Lower lobe of right lung (tissue), 2 donors: Measurements from ENCODE around the gene APOBEC3B. TPM values are rescaled to one million over a fixed set of nuclear protein-coding genes. Genes with fewer than 3 reads are reported as not detected.

Experiments used
- ATAC-seq, 2 donors: fragments of 200-7000 bp; cut with Tn5 transposase; one replicate each; pipeline ENCODE4 v1.9.1; 2020 to 2022; ENCODE audit warnings: mild to moderate bottlenecking in 2 of 2, moderate library complexity in 2 of 2
- DNase-seq: peaks from one replicate; pipeline ENCODE4 v3.0.0-alpha.2; 2020
- H3K27ac ChIP-seq: fragments of 200-600 bp; one replicate; pipeline ENCODE4 v1.8.0; 2022
- H3K27me3 ChIP-seq: fragments of 200-600 bp; one replicate; pipeline ENCODE4 v1.8.0; 2022; ENCODE audit warnings: low read depth
- H3K36me3 ChIP-seq: fragments of 200-600 bp; one replicate; pipeline ENCODE4 v1.8.0; 2022; ENCODE audit warnings: mild to moderate bottlenecking
- H3K4me1 ChIP-seq: fragments of 200-600 bp; one replicate; pipeline ENCODE4 v1.8.0; 2022
- H3K4me3 ChIP-seq: fragments of 200-600 bp; one replicate; pipeline ENCODE4 v1.8.0; 2022; ENCODE audit warnings: mild to moderate bottlenecking
- H3K9me3 ChIP-seq: fragments of 200-600 bp; one replicate; pipeline ENCODE4 v1.8.0; 2022
- intact Hi-C: fragments of 100-400 bp; cut with DNase I; formaldehyde crosslinking; loops from one replicate; pipeline ENCODE4 v1.11.0; 2022
- long read RNA-seq: library from polyadenylated mRNA; unstranded; transcript quantifications from one replicate; pipeline ENCODE4 v2.0.0, GENCODE V29; 2021
- total RNA-seq: library from RNA; stranded (reverse); fragmentation: NEBNext Ultra II Directional; extraction: Animal tissue kit (Norgen Biotek cat#: 25700); gene quantifications from one replicate; pipeline ENCODE4 v1.2.1, GENCODE V29; 2021
- TF ChIP-seq, protein P1 (sequence below): fragments of 200-600 bp; IDR thresholded peaks from one replicate; pipeline ENCODE4 v1.8.0; 2022; ENCODE audit warnings: antibody characterized with exemption, mild to moderate bottlenecking
- donor health status: DM: no; HTN: yes; CAD: no; lungs with severe emphysema.

The APOBEC3B gene
- total RNA-seq = 1.0 TPM
- long read RNA-seq, partial matches to known transcripts = 0 of 1 reads
- long read RNA-seq, other reads (novel, unspliced or antisense) = 0 of 1 reads

DNA sequence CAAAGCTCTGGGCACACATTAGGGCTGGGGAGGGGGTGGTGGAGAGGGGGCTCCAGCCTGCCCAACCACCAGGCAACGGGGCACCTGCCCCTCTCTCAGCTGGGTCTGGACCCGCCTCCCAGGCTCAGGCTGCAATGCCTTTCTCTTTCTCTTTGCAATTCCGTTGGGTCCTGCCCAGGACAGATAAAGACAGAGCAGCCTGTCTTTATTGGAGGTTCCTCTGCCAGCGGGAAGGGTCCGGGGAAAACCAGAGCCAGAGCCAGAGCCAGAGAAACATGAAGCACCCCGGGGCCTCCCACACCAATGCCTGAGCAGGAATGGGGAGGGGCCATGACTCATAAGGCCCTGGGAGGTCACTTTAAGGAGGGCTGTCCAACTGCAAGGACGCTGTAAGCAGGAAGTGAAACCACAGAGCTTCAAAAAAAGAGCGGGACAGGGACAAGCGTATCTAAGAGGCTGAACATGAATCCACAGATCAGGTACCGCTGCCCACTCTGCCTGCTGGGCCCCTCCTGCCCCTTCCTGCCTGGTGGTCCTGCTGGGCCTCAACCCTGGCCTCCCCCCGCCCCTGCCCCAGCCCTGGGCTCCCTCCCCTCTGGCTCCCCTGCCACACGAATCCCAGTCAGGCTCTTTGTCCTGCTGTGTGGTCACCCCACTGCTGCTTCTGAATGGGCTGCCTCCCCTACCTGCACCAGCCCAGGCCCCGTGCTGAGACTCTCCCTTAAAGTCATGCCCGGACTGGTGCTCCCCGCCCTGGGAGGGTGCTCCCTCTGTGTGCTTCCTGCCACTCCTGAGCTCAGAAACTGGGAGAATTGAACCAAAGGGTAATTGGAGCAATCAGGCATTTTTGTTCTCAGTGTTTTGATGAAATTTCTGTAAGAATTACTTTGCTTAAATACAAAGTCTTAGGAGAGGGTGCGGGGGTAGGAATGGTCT, at the start of gene APOBEC3B:
Gene APOBEC3B (plus strand): TSS at position 356 of the 936 bp plus-strand sequence. CDS start 107 bp downstream, at position 463.
- DNase-seq (peak; percentile 80), ATAC-seq (peak; percentile 95)
- TF ChIP-seq, protein P1, sequence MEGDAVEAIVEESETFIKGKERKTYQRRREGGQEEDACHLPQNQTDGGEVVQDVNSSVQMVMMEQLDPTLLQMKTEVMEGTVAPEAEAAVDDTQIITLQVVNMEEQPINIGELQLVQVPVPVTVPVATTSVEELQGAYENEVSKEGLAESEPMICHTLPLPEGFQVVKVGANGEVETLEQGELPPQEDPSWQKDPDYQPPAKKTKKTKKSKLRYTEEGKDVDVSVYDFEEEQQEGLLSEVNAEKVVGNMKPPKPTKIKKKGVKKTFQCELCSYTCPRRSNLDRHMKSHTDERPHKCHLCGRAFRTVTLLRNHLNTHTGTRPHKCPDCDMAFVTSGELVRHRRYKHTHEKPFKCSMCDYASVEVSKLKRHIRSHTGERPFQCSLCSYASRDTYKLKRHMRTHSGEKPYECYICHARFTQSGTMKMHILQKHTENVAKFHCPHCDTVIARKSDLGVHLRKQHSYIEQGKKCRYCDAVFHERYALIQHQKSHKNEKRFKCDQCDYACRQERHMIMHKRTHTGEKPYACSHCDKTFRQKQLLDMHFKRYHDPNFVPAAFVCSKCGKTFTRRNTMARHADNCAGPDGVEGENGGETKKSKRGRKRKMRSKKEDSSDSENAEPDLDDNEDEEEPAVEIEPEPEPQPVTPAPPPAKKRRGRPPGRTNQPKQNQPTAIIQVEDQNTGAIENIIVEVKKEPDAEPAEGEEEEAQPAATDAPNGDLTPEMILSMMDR = no peak
- Histone ChIP-seq H3K27me3 (no peaks in the 10 kb centered on the region), H3K4me1 (no peaks in the 10 kb centered on the region), H3K9me3 (no peaks in the 10 kb centered on the region), H3K4me3 (peak within 1 kb of the TSS; percentile 43), H3K36me3 (no peaks in the 10 kb centered on the region), H3K27ac (peak within 1 kb of the TSS; percentile 46)
- intact Hi-C loops = no loop called here

DNA sequence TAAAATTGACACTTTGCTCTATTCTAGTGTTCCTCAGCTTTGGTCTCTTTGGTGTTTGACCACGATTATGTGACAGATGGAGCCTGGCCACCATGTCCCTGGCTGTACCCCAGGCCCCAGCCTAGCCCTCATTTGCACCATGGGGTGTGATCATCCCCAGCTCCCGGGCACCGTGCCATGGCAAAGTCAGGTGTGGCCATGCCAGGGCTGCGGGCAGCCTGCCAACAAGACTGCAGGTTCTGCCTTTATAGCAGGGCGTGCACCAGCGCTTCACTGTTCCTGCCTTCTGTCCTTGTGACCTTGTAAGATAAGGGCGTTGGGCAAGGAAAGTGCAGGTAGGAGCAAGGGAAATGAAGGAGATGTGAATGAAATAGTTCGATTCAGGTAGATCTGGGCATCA, 47.1 kb upstream of the APOBEC3B start:
- Histone ChIP-seq H3K4me3 (no peak overlapping the region), H3K4me1 (no peaks in the 10 kb centered on the region), H3K9me3 (no peaks in the 10 kb centered on the region), H3K36me3 (no peaks in the 10 kb centered on the region), H3K27ac (no peak overlapping the region), H3K27me3 (no peaks in the 10 kb centered on the region)
- TF ChIP-seq, protein P1 = no peak
- intact Hi-C loops = no loop called here
- ATAC-seq (peak; percentile 84 to 89), DNase-seq (peak; percentile 94)

DNA sequence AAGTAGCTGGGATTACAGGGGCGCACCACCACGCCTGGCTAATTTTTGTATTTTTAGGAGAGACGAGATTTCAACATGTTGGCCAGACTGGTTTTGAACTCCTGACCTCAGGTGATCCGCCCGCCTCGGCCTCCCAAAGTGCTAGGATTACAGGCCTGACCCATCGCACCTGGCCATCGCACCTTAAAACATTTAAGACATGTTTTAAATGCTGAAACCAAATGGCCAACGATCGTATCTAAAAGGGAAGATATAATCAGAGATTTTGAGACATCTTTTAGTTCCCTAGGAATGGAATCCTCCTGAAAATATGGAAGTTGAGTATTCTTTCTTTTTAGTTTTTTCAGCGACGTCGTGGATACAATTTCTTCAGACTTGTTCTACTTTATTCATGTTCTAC, 46.5 kb upstream of the APOBEC3B start:
- no peaks in the 10 kb centered on the region for H3K4me1 ChIP-seq
- no peaks in the 10 kb centered on the region for H3K36me3 ChIP-seq
- DNase-seq (no peak), ATAC-seq (no peak)
- TF ChIP-seq, protein P1 = no peak
- H3K9me3 ChIP-seq = no peaks in the 10 kb centered on the region
- no peak overlapping the region for H3K27ac ChIP-seq
- H3K27me3 ChIP-seq = no peaks in the 10 kb centered on the region
- H3K4me3 ChIP-seq = no peak overlapping the region
- intact Hi-C loops = no loop called here

DNA sequence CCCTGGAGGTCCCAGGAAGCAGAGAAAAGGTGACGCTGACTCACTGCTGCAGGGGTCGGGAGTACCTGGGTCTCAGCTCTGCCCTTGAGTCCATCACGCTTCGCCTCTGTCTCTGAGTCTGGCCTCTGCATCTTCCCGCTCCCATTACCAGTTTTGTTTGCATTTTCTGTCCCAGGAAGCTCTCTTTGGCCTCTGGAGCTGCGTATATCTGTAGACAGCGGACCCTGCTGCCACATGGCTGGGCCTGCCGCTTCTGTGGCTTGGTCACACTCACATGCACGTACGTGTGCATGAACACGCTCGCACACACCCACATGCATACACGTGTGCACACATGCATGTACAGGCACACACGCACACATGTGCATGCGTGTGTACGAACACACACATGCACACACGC, 45.6 kb upstream of the APOBEC3B start:
- no peak overlapping the region for H3K27ac ChIP-seq
- no peaks in the 10 kb centered on the region for H3K36me3 ChIP-seq
- DNase-seq (no peak), ATAC-seq (no peak)
- intact Hi-C loops = no loop called here
- TF ChIP-seq, protein P1 = no peak
- no peak overlapping the region for H3K4me3 ChIP-seq
- peaks cover 4% of the 10 kb centered on the region for H3K4me1 ChIP-seq
- H3K27me3 ChIP-seq = peaks cover 6% of the 10 kb centered on the region
- no peaks in the 10 kb centered on the region for H3K9me3 ChIP-seq

DNA sequence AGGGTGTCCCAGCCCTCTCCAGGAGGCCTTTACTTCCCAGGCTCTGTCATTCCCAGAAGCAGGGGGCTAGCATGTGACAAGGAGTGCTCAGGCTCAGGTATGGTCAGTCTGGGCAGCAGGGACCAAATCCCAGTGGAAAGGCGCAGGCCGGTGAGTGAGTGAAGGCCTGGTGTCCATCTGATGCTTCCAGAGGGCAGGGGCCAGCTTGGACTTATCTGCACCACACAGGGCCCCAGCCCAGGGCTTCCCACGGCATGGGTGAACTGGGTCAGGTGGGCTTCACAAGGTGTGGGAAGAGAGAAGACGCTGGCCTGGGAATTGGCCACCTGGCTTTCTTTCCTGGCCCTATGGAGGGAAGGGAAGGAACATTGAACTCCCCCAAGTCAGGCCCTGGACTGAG, 45.1 kb upstream of the APOBEC3B start:
- Histone ChIP-seq H3K27ac (no peak overlapping the region), H3K4me3 (no peak overlapping the region), H3K27me3 (peaks cover 6% of the 10 kb centered on the region), H3K9me3 (no peaks in the 10 kb centered on the region), H3K4me1 (peaks cover 4% of the 10 kb centered on the region), H3K36me3 (no peaks in the 10 kb centered on the region)
- intact Hi-C loops = no loop called here
- TF ChIP-seq, protein P1 = no peak
- DNase-seq = no peak
- no peak for ATAC-seq
